Measurements from ENCODE around the gene PTCD3.

PTCD3 gene

GRCh38 chr2:86170449-86170848 is 64.4 kb downstream of the PTCD3 start:
- Histone ChIP-seq H2AFZ (ENCODE audit: low read length) (no peak overlapping the region), H3K9ac (ENCODE audit: low read depth, low read length, poor library complexity, severe bottlenecking) (no peak overlapping the region), H3K4me1 (ENCODE audit: insufficient read depth, low read length, poor library complexity, severe bottlenecking) (no peaks in the 10 kb centered on the region), H3K9me3 (ENCODE audit: insufficient read depth, low read depth, low read length) (no peaks in the 10 kb centered on the region), H3K4me2 (ENCODE audit: low read depth, low read length, poor library complexity, severe bottlenecking) (no peak overlapping the region), H3K79me2 (ENCODE audit: insufficient read depth, low read length) (0 out of 2 replicates have a peak, but pooled peaks cover 3% of the 10 kb centered on the region), H4K20me1 (ENCODE audit: insufficient read depth, low read length, poor library complexity, severe bottlenecking) (no peaks in the 10 kb centered on the region), H3K36me3 (ENCODE audit: insufficient read depth, low read length) (peaks cover 84% of the 10 kb centered on the region), H3K4me3 (ENCODE audit: low read length, poor library complexity, severe bottlenecking) (no peak overlapping the region), H3K27me3 (ENCODE audit: insufficient read depth, low read length, poor library complexity, severe bottlenecking) (no peaks in the 10 kb centered on the region), H3F3A (ENCODE audit: low read depth) (no peaks in the 10 kb centered on the region), H3K9me2 (replicated peaks; ENCODE audit: low read depth, low read length) (no peaks in the 10 kb centered on the region)
- no peak for TF ChIP-seq EZH2phosphoT487 (IDR thresholded peaks at IDR 0.05; ENCODE audit: borderline replicate concordance)
- TF ChIP-seq, protein P1, sequence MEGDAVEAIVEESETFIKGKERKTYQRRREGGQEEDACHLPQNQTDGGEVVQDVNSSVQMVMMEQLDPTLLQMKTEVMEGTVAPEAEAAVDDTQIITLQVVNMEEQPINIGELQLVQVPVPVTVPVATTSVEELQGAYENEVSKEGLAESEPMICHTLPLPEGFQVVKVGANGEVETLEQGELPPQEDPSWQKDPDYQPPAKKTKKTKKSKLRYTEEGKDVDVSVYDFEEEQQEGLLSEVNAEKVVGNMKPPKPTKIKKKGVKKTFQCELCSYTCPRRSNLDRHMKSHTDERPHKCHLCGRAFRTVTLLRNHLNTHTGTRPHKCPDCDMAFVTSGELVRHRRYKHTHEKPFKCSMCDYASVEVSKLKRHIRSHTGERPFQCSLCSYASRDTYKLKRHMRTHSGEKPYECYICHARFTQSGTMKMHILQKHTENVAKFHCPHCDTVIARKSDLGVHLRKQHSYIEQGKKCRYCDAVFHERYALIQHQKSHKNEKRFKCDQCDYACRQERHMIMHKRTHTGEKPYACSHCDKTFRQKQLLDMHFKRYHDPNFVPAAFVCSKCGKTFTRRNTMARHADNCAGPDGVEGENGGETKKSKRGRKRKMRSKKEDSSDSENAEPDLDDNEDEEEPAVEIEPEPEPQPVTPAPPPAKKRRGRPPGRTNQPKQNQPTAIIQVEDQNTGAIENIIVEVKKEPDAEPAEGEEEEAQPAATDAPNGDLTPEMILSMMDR (conservative IDR thresholded peaks at IDR 0.05; ENCODE audit: low read length): no peak

DNA sequence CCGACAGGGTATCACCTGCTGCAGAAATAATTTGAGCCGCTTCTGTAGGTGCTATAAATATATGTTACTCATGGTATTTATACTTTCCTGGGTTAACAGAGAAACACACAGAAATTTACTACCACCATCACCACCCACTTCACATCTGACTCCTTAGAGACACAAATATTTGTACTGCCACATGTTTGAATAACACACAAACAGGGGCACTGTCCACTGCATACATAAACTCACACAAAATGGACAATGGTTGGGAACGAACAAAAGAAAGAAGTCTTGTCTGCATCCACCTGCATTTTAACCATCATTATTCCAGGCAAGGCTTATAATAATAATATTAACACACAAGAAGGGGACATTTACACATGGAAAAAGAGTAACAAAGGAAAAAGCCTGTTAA is 65.3 kb downstream of the PTCD3 start:
- no peak overlapping the region for H3K9ac ChIP-seq (ENCODE audit: low read depth, low read length, poor library complexity, severe bottlenecking)
- H3K79me2 ChIP-seq (ENCODE audit: insufficient read depth, low read length): 0 out of 2 replicates have a peak, but pooled peaks cover 6% of the 10 kb centered on the region
- H3K27me3 ChIP-seq (ENCODE audit: insufficient read depth, low read length, poor library complexity, severe bottlenecking): no peaks in the 10 kb centered on the region
- H3K4me2 ChIP-seq (ENCODE audit: low read depth, low read length, poor library complexity, severe bottlenecking): no peak overlapping the region
- no peak overlapping the region for H3K4me3 ChIP-seq (ENCODE audit: low read length, poor library complexity, severe bottlenecking)
- no peaks in the 10 kb centered on the region for H3K4me1 ChIP-seq (ENCODE audit: insufficient read depth, low read length, poor library complexity, severe bottlenecking)
- H3K9me3 ChIP-seq (ENCODE audit: insufficient read depth, low read depth, low read length): no peaks in the 10 kb centered on the region
- peaks cover 84% of the 10 kb centered on the region for H3K36me3 ChIP-seq (ENCODE audit: insufficient read depth, low read length)
- no peak overlapping the region for H2AFZ ChIP-seq (ENCODE audit: low read length)
- H3K9me2 ChIP-seq (replicated peaks; ENCODE audit: low read depth, low read length): no peaks in the 10 kb centered on the region
- TF ChIP-seq, protein P1 (conservative IDR thresholded peaks at IDR 0.05; ENCODE audit: low read length): no peak
- no peak for TF ChIP-seq EZH2phosphoT487 (IDR thresholded peaks at IDR 0.05; ENCODE audit: borderline replicate concordance)
- no peaks in the 10 kb centered on the region for H4K20me1 ChIP-seq (ENCODE audit: insufficient read depth, low read length, poor library complexity, severe bottlenecking)
- no peaks in the 10 kb centered on the region for H3F3A ChIP-seq (ENCODE audit: low read depth)

- Histone ChIP-seq H2AFZ (ENCODE audit: low read length) (no peak overlapping the region), H3K4me2 (ENCODE audit: low read depth, low read length, poor library complexity, severe bottlenecking) (no peak overlapping the region), H4K20me1 (ENCODE audit: insufficient read depth, low read length, poor library complexity, severe bottlenecking) (no peaks in the 10 kb centered on the region), H3K9me3 (ENCODE audit: insufficient read depth, low read depth, low read length) (no peaks in the 10 kb centered on the region), H3K79me2 (ENCODE audit: insufficient read depth, low read length) (peaks cover 16% of the 10 kb centered on the region; the same call in 1 of the 2 replicates), H3K9ac (ENCODE audit: low read depth, low read length, poor library complexity, severe bottlenecking) (no peak overlapping the region), H3K4me1 (ENCODE audit: insufficient read depth, low read length, poor library complexity, severe bottlenecking) (no peaks in the 10 kb centered on the region), H3K4me3 (ENCODE audit: low read length, poor library complexity, severe bottlenecking) (no peak overlapping the region), H3K9me2 (replicated peaks; ENCODE audit: low read depth, low read length) (no peaks in the 10 kb centered on the region), H3F3A (ENCODE audit: low read depth) (no peaks in the 10 kb centered on the region), H3K36me3 (ENCODE audit: insufficient read depth, low read length) (peaks cover 92% of the 10 kb centered on the region), H3K27me3 (ENCODE audit: insufficient read depth, low read length, poor library complexity, severe bottlenecking) (no peaks in the 10 kb centered on the region)
- no peak for TF ChIP-seq EZH2phosphoT487 (IDR thresholded peaks at IDR 0.05; ENCODE audit: borderline replicate concordance)
- TF ChIP-seq, protein P1 (conservative IDR thresholded peaks at IDR 0.05; ENCODE audit: low read length): no peak
These were observed 66.6 kb downstream of the PTCD3 start for GRCh38 chr2:86172610-86173009.

Measured in Loucy (cell line).